Endothelial cell (in vitro differentiated cells): ENCODE results near the gene SLAMF1. TPM values are rescaled to one million over a fixed set of nuclear protein-coding genes. Genes with fewer than 3 reads are reported as not detected.
A peak's percentile ranks its signal among the peaks of the same experiment; 100 is the strongest.

Experiments used
- DNase-seq: peaks from one replicate; pipeline ENCODE4 v3.0.0; 2021; ENCODE audit warnings: low spot score
- H3K27ac Mint-ChIP-seq: one replicate; pipeline ENCODE4 v1.8.0; 2021; ENCODE audit warnings: mixed read lengths, inconsistent platforms; ENCODE audit not compliant: unreplicated experiment
- H3K27me3 Mint-ChIP-seq: one replicate; pipeline ENCODE4 v1.8.0; 2021; ENCODE audit warnings: mild to moderate bottlenecking, moderate library complexity, mixed read lengths, inconsistent platforms; ENCODE audit not compliant: unreplicated experiment
- H3K36me3 Mint-ChIP-seq: one replicate; pipeline ENCODE4 v1.8.0; 2021; ENCODE audit warnings: mild to moderate bottlenecking, low read depth, mixed read lengths, inconsistent platforms; ENCODE audit not compliant: unreplicated experiment
- H3K4me1 Mint-ChIP-seq: one replicate; pipeline ENCODE4 v1.8.0; 2021; ENCODE audit warnings: mild to moderate bottlenecking, mixed read lengths, inconsistent platforms; ENCODE audit not compliant: unreplicated experiment
- H3K4me3 Mint-ChIP-seq: one replicate; pipeline ENCODE4 v1.8.0; 2021; ENCODE audit warnings: mild to moderate bottlenecking, mixed read lengths, inconsistent platforms; ENCODE audit not compliant: unreplicated experiment
- H3K9me3 Mint-ChIP-seq: one replicate; pipeline ENCODE4 v1.8.0; 2021; ENCODE audit warnings: mixed read lengths, inconsistent platforms; ENCODE audit not compliant: unreplicated experiment
- CTCF ChIP-seq: fragments of 200-600 bp; sonication (generic); IDR thresholded peaks from one replicate; pipeline ENCODE4 v1.5.0; 2021; ENCODE audit warnings: antibody characterized with exemption; ENCODE audit not compliant: unreplicated experiment
- total RNA-seq: library from RNA; stranded (reverse); fragmentation: NEBNext Ultra II Directional; extraction: Animal tissue kit (Norgen Biotek cat#: 25700); gene quantifications from one replicate; pipeline ENCODE4 v1.2.1, GENCODE V29; 2021; ENCODE audit not compliant: unreplicated experiment

SLAMF1 gene
- total RNA-seq, 1 donor from 2014 or later = not detected

- TF ChIP-seq CTCF = peak; percentile 45
- peaks cover 20% of the 10 kb centered on the region for H3K4me1 Mint-ChIP-seq
- H3K27me3 Mint-ChIP-seq = peaks cover 4% of the 10 kb centered on the region
- peak; percentile 72 for DNase-seq
- H3K36me3 Mint-ChIP-seq = peaks cover 6% of the 10 kb centered on the region
- H3K9me3 Mint-ChIP-seq = no peaks in the 10 kb centered on the region
- H3K4me3 Mint-ChIP-seq = no peak overlapping the region
- no peak overlapping the region for H3K27ac Mint-ChIP-seq
Measured at GRCh38 chr1:160675641-160676410, 29.0 kb upstream of the SLAMF1 start.

- peaks cover 6% of the 10 kb centered on the region for H3K36me3 Mint-ChIP-seq
- H3K27me3 Mint-ChIP-seq = peaks cover 1% of the 10 kb centered on the region
- no peaks in the 10 kb centered on the region for H3K9me3 Mint-ChIP-seq
- no peak overlapping the region for H3K4me3 Mint-ChIP-seq
- no peak for DNase-seq
- no peak for TF ChIP-seq CTCF
- peaks cover 22% of the 10 kb centered on the region for H3K4me1 Mint-ChIP-seq
- no peak overlapping the region for H3K27ac Mint-ChIP-seq
Measured at GRCh38 chr1:160674415-160674814, 27.6 kb upstream of the SLAMF1 start.

GRCh38 chr1:160672789-160673695 is 26.2 kb upstream of the SLAMF1 start:
- TF ChIP-seq CTCF = no peak
- Mint-ChIP-seq H3K27me3 (no peaks in the 10 kb centered on the region), H3K27ac (no peak overlapping the region), H3K36me3 (peaks cover 6% of the 10 kb centered on the region), H3K4me3 (no peak overlapping the region), H3K4me1 (peaks cover 17% of the 10 kb centered on the region), H3K9me3 (no peaks in the 10 kb centered on the region)
- no peak for DNase-seq

- DNase-seq = no peak
Measured at GRCh38 chr1:160671603-160672517, 25.0 kb upstream of the SLAMF1 start.

More at GRCh38 chr1:160671603-160672517, 25.0 kb upstream of the SLAMF1 start:
- Mint-ChIP-seq H3K4me3 (no peak overlapping the region), H3K4me1 (peaks cover 11% of the 10 kb centered on the region), H3K27me3 (no peaks in the 10 kb centered on the region), H3K27ac (no peak overlapping the region), H3K9me3 (no peaks in the 10 kb centered on the region), H3K36me3 (peaks cover 3% of the 10 kb centered on the region)
- no peak for TF ChIP-seq CTCF
